ENCODE data around the gene ARID4A.
"Not testable (repeated sequence)": the region's sequence is repeated elsewhere in the genome, so short reads cannot be mapped to it uniquely, and the experiment has no call there.

The ARID4A gene

DNA sequence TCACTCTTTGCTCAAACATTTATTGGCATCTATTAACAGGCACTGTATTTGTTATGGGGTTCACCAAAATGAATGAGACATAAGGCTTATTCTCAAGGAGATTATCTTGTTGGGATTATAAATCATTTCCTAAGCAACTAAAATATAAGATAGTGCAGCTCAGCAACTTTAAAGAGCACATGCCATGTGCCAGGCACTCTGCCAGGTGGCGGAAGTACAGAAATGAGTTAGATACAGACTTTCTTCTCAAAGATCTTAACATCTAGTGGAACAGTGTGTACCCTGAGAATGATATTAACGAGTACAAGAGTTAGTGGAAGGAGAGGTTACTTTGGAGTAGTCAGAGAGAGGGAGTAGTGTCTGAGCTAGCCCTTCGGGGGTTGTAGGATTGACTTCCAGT lies 68.9 kb downstream of the ARID4A start:
- no peak for DNase-seq

DNA sequence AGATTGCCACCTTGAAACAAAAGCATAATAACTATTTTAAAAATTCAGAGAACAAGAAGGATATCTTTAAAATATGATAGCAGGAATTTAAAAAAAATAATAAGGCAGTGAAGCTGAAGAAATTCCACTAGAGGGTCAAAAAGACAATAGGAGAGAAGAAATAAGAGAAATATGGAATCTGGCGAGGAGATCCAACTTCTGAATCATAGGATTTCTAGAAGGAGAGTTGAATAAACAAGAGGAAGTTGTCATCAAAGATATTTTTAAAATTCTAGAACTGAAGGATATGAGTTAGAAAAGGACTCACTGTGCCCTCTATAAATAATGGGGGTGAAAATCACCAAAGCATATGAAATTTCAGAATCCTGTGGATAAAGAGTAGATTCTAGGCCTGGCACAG lies 70.6 kb downstream of the ARID4A start:
- no peak for DNase-seq

DNA sequence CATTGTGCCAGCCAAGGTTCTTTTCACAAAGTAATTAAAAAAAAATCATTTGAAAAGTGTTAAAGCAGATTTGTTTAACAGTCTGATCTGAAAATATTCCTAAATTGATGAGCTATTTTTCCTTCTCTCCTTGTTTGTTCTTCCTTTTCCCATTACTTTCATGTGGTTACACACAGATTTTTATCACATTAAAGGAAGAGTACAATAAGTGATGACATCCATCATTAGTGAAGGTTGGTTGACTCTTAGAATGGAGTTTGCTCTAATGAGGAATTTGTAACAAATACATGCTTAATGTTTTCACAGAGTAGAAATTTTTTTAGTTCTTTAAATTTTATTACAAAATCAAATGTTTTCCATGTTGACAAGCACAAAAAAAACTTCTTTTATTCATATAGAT lies 78.4 kb downstream of the ARID4A start:
- DNase-seq: no peak

DNA sequence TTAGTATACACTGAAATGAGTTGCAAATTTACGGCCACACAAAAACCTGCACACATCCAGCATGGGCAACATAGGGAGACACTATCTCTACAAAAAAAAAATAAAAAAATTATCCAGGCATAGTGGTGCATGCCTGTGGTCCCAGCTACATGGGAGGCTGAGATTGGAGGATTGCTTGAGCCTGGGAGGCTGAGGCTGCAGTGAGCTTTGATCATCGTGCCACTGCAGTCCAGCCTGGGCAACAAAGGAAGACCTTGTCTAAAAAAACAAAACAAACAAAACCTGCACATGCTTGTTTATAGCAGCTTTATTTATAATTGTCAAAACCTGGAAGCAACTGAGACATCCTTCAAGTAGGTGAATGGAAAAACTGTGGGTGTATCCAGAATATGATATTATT lies 92.5 kb downstream of the ARID4A start:
- no peak for DNase-seq

DNA sequence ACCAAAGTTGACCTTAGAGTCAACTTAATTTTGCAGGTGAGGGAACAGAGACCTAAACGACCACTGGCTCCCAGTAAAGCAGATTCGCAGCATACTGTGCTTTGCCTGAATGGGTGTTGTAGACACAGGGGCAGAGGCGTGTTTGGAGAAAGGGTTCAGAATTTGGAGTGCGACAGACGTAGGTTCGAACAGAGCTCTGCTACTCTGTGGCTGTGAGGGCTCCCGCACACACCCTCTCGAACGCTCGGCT lies 97.1 kb downstream of the ARID4A start:
- DNase-seq: no peak

DNA sequence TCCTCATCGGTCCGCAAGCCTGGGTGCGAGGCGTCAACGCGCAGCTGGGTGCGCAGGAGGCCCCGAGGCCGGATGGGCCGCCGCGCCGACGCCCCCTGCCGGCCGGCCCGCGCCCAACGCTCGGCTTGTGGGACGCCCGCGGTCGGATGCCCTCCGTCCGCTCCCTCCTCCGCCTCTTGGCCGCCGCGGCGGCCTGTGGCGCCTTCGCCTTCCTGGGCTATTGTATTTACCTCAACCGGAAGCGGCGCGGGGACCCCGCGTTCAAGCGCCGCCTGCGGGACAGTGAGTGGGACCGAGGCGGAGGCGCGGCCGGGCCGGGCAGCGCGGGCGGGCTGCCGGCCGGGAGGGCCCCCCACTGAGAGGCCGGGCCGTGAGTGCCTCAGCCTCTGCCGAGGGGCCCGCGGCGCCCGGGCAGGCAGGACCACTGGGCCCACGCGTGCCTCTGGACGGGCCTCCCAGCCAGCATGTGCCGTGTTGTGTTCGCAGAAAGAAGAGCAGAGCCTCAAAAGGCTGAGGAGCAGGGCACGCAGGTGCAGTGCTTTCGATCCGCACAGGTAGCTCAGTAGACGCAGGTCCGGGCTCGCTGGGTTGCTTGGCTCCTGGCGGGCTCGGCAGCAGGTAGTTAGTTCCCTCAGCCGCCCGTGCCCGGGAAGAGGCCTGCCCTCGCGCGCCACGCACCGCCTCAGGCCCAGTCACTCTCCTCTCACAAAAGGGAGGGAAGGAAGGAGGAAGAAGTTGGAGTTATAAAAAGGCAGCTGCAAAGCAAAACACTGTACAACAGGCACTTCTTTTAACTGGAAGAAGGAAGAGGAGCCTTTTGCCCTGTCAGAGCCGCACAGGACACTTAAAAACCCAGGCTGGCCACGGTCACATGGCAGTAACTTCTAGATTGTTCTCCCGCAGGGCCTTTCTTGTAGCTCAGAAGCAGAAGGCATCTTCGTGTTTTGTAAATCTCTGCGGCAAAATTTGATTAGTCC lies 97.7 kb downstream of the ARID4A start, which contains the start of gene TOMM20L:
Gene TOMM20L (plus strand): TSS at position 119 of the 977 bp plus-strand sequence. CDS start 28 bp downstream, at position 147.
- DNase-seq: peak; percentile 48

DNA sequence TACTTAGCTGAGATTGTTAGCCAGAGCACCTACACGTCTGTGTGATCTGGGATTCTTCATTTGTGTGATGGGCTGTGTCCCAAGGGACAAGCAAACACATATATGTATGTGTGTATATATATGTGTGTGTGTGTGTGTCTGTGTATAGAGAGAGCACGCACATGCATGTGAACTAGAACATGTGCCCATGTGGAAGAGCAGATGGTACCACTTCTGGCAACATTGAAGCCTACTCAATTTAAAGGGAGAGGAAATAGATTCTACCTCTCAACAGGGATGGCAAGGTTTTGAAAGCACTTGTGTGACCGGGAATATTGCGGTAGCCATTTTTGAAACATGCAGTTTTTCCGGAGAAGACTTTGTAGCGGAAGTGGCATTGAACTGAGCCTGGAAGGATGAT lies 98.8 kb downstream of the ARID4A start:
- DNase-seq: no peak

DNA sequence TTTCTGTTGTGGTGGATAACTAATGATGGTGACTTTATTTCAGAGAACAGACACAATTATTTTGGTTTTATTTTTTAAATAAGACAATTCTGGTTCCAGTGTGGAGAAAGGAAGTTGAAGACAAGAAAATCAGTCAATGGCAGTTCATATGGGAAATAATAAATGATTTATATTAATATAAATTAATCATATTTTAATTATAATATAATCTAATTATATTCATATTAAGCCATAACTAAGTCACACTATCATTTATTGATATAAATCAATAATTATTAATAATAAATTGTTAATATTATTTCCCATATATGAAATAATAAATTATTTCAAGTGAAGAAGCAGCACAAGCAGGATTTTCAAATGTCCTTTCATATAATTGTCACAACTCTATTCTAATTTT lies 100.1 kb downstream of the ARID4A start:
- DNase-seq: no peak

DNA sequence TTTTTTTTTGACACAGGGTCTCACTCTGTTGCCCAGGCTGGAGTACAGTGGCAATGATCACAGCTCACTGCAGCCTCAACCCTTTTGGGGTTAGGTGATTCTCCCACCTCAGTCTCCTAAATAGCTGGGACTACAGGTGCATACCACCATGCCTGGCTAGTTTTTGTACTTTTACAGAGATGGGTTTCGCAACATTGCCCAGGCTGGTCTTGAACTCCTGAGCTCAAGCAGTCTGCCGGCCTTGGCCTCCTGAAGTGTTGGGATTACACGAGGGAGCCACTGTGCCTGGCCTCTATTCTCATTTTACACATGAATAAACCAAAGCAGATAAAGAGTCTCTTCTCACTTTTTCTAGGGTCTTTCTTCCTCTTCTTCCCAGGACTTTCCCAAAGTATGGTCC lies 100.5 kb downstream of the ARID4A start:
- DNase-seq: no peak

DNA sequence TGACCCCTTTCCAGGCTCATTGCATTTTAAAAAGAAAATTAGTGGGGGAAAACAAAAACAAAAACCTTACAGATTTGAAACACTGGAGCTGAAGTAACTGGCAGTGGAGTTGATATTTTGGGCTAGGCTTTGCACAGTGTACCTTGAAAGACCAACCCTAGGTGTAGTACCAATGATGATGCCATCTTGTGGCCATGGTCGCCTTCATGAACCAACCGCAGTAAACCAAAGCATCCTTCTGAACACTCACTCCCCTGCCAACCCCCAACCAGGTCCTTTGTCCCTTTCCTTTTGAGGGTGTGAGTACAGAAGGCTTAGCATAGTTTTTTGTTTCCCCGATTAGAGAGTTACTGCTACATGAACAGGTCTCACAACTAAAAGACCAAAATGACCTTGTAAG lies 103.2 kb downstream of the ARID4A start:
- no peak for DNase-seq

DNA sequence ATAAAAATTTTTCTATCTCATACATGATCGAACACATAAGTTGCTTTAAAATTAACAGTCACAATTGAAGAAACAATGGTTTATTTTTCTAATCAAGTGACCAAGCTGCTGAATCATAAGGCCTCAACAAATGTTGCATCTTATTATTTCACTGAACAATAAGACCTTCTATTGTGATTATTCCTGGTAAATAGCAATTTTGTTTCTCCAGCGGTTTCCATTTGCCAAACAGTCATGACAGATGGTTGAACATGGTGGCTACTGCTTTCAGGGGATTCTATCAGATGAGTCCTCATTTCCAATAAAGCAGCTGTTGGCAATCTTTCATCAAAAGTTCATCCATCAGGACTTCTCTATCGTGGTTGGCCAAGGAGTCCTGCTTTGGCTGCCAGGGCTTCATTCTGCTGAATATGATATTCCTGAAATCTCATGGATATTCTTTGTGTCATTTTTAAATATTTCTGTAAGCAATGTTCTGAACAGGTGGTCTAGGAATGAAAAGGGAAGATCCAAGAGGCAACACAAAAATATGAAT lies 110.4 kb downstream of the ARID4A start:
- DNase-seq: no peak

DNA sequence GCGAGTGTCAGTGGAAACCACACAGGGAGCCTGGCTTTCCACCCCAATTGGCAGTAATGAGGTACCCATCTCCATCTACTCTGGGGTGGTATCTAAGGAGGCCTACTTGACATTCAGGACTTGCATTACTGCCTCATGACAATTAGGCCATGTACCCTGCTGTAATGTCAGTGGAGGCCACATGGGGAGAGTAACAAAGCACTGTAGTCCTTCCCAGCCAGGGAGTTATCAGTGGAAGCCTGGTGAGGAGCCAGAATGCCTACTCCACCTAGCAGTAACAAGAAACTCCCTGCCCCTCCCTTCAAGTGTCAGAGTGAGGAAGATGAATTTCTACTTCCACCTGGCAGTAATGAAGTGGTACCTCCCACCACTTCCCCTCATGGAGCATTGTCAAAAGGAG lies 116.5 kb downstream of the ARID4A start:
- DNase-seq: no peak

DNA sequence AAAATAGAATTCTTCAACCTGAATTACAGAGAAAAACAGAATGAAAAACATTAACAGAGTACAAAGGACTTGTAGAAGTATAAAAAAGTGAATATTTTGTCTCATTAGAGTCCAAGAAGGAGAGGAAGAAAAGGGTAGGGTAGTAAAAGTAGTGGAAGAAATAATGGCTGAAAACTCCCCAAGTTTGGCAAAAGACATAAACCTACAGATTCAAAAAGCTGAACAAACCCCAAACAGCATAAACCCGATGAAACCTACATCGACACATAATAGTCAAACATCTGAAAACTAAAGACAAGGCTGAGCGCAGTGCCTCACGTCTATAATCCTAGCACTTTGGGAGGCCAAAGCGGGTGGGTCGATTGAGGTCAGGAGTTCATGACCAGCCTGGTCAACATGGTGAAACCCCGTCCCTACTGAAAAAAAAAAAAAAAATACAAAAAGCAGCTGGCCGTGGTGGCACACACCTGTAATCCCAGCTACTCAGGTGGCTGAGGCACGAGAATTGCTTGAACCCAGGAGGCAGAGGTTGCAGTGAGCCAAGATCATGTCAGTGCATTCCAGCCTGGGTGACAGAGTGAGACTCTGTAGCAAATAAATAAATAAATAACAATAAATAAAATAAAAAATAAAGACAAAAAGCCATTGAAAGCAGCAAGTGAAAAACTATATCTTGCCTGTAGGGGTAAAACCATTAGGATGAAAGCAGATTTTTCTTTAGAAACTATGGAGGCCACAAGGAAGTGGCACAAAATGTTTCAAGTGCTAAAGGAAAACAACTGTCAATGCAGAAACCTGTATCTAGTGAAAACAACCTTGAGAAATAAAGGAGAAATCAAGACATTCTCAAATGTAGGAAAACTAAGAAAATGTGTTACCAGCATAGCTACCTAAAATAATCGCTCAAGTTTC lies 117.5 kb downstream of the ARID4A start:
- no peak for DNase-seq

DNA sequence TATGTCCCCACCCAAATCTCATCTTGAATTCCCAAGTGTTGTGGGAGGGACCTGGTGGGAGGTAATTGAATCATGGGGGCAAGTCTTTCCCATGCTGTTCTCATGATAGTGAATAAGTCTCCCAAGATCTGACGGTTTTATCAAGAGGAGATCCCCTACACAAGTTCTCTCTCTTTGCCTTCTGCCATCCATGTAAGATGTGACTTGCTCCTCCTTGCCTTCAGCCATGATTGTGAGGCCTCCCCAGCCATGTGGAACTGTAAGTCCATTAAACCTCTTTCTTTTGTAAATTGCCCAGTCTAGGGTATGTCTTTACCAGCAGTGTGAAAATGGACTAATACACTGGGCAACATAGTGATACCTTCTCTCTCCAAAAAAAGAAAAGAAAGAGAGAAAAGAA lies 118.6 kb downstream of the ARID4A start:
- not testable (repeated sequence) for DNase-seq
